ENCODE measurements around the gene FAM229B.

Gene FAM229B

GRCh38 chr6:112144145-112144926 lies 56.9 kb downstream of the FAM229B start:
- no peak for DNase-seq (ENCODE audit: low spot score)

- no peak for DNase-seq (ENCODE audit: low spot score)
These were observed 57.7 kb downstream of the FAM229B start for GRCh38 chr6:112145080-112145573.

- DNase-seq (ENCODE audit: low spot score) = no peak
These were observed 60.7 kb downstream of the FAM229B start for GRCh38 chr6:112148103-112148502.

GRCh38 chr6:112149236-112149635 lies 61.8 kb downstream of the FAM229B start:
- no peak for DNase-seq (ENCODE audit: low spot score)

- no peak for DNase-seq (ENCODE audit: low spot score)
These were observed 62.4 kb downstream of the FAM229B start for GRCh38 chr6:112149719-112150263.

- DNase-seq (ENCODE audit: low spot score) = no peak
These were observed 63.0 kb downstream of the FAM229B start for GRCh38 chr6:112150363-112150762.
